ENCODE measurements around the gene HNRNPAB. TPM values are rescaled to one million over a fixed set of nuclear protein-coding genes. Genes with fewer than 3 reads are reported as not detected.
A peak's percentile ranks its signal among the peaks of the same experiment; 100 is the strongest.
"Not testable (repeated sequence)": the region's sequence is repeated elsewhere in the genome, so short reads cannot be mapped to it uniquely, and the experiment has no call there.

Gene HNRNPAB
- total RNA-seq, 1 experiment from 2014 or later: 364 TPM

DNA sequence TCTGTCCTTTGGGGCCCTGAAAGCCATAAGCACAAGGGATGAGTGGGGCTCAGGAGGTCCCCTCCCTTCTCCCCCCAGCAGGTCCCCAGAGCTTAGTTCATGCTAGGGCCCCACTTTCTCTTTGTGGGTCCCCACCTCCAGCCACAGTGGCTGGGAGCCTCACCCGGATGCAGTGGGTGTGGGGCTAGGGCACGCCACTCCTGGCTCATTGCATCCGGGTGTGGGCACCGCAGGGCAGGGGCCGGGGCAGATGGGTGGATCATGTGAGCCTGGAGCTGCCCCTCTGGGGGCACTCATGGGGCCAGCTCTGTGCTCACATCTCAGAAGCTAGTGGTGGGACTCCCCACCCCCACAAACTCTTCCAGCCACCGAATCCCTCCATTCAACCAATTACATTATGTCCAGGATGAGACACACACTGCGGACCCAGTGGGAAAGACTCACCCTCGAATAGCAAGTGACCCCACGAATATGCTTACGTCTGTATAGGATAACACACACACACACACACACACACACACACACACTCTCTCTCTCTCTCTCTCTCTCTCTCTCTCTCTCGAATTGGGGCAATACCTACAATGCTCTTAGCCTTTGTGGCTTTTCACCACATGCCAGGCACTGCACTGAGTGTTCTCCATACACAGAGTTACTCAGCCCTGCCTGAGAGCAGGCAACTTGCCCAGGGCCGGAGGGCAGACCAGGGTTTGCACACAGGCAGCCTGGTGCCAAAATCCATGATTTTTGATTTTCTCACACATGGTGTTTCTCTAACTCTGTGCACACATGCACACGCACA is 45.1 kb downstream of the HNRNPAB start:
- ChIA-PET POLR2A (interaction anchor here (0.7 to 1.8 kb wide), 5 partner anchors 23 to 381 kb away, joined by 3 to 4 read pairs (median 3); no protein-coding TSS in a partner anchor), CTCF (interaction anchor here (0.6 to 1.5 kb wide), 3 partner anchors 12 to 457 kb away, joined by 3 to 5 read pairs (median 3); no protein-coding TSS in a partner anchor)
- Mint-ChIP-seq H3K36me3 (ENCODE audit: insufficient read depth, unreplicated experiment) (no peaks in the 10 kb centered on the region), H3K4me3 (ENCODE audit: unreplicated experiment) (no peak overlapping the region), H3K9me3 (ENCODE audit: unreplicated experiment) (no peaks in the 10 kb centered on the region), H3K27me3 (ENCODE audit: insufficient read depth, unreplicated experiment) (no peaks in the 10 kb centered on the region), H3K4me1 (ENCODE audit: insufficient read depth, unreplicated experiment) (peaks cover 7% of the 10 kb centered on the region), H3K27ac (ENCODE audit: low read depth, unreplicated experiment) (no peak overlapping the region)
- BruUV-seq (replicated peaks): no TSS peak
- intact Hi-C loops (cut with micrococcal nuclease): no loop called here
- DNase-seq (ENCODE audit: unreplicated experiment): peak; percentile 93
- TF ChIP-seq, protein P1, sequence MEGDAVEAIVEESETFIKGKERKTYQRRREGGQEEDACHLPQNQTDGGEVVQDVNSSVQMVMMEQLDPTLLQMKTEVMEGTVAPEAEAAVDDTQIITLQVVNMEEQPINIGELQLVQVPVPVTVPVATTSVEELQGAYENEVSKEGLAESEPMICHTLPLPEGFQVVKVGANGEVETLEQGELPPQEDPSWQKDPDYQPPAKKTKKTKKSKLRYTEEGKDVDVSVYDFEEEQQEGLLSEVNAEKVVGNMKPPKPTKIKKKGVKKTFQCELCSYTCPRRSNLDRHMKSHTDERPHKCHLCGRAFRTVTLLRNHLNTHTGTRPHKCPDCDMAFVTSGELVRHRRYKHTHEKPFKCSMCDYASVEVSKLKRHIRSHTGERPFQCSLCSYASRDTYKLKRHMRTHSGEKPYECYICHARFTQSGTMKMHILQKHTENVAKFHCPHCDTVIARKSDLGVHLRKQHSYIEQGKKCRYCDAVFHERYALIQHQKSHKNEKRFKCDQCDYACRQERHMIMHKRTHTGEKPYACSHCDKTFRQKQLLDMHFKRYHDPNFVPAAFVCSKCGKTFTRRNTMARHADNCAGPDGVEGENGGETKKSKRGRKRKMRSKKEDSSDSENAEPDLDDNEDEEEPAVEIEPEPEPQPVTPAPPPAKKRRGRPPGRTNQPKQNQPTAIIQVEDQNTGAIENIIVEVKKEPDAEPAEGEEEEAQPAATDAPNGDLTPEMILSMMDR (IDR thresholded peaks at IDR 0.05; ENCODE audit: unreplicated experiment): no peak

DNA sequence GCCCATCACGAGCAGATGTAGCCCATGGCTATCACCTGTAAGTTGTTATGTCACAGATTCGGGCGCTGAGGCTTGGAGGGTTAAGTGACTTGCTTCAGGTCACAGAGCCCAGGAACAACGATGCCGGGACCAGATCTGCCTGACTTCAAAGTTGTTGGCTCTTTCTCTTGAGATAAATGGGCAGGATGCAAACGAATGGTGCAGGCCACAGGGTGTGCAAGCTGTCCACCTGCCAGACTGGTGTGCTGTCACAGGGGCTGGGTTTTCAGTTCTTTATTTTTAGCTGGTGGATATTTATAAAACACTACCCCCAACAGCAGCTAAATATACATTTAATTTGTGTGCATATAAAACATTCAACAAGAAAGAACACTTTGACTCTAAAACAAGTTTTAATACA is 45.9 kb downstream of the HNRNPAB start:
- H3K9me3 Mint-ChIP-seq (ENCODE audit: unreplicated experiment): no peaks in the 10 kb centered on the region
- no TSS peak for BruUV-seq (replicated peaks)
- ChIA-PET POLR2A (interaction anchor here (0.6 to 1.8 kb wide), 4 partner anchors 16 to 28 kb away, joined by 3 to 5 read pairs (median 4); no protein-coding TSS in a partner anchor), CTCF (interaction anchor here (0.7 to 1.3 kb wide), 3 partner anchors 14 to 1155 kb away, joined by 3 to 4 read pairs (median 3); no protein-coding TSS in a partner anchor)
- no peak for DNase-seq (ENCODE audit: unreplicated experiment)
- no peak overlapping the region for H3K27ac Mint-ChIP-seq (ENCODE audit: low read depth, unreplicated experiment)
- H3K4me1 Mint-ChIP-seq (ENCODE audit: insufficient read depth, unreplicated experiment): peaks cover 7% of the 10 kb centered on the region
- no peaks in the 10 kb centered on the region for H3K36me3 Mint-ChIP-seq (ENCODE audit: insufficient read depth, unreplicated experiment)
- H3K27me3 Mint-ChIP-seq (ENCODE audit: insufficient read depth, unreplicated experiment): no peaks in the 10 kb centered on the region
- intact Hi-C loops (cut with micrococcal nuclease): no loop called here
- TF ChIP-seq, protein P1 (IDR thresholded peaks at IDR 0.05; ENCODE audit: unreplicated experiment): no peak
- H3K4me3 Mint-ChIP-seq (ENCODE audit: unreplicated experiment): no peak overlapping the region

DNA sequence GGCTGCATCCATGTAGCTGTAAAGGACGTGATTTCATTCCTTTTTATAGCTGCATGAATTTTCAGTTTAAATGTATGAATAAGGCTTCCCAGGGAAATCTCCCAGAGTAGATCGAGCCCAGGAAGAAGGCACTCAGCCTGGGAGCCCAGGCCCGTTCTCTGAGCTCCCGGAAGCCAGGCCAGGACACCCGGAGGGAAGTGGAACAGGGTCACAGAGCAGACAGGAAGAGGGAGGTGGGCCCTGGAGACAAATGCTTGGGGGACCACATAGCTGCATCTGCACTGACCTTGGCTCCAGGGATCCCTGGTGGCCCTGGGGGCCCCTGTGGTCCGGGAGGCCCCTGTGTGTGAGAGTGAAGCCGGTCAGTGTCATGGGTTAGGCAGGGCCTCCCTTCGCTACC is 47.9 kb downstream of the HNRNPAB start:
- DNase-seq (ENCODE audit: unreplicated experiment): no peak
- no TSS peak for BruUV-seq (replicated peaks)
- Mint-ChIP-seq H3K27ac (ENCODE audit: low read depth, unreplicated experiment) (no peak overlapping the region), H3K9me3 (ENCODE audit: unreplicated experiment) (no peaks in the 10 kb centered on the region), H3K27me3 (ENCODE audit: insufficient read depth, unreplicated experiment) (no peaks in the 10 kb centered on the region), H3K4me1 (ENCODE audit: insufficient read depth, unreplicated experiment) (peaks cover 7% of the 10 kb centered on the region), H3K4me3 (ENCODE audit: unreplicated experiment) (no peak overlapping the region), H3K36me3 (ENCODE audit: insufficient read depth, unreplicated experiment) (no peaks in the 10 kb centered on the region)
- CTCF ChIA-PET: interaction anchor here (0.6 to 3.2 kb wide), 5 partner anchors 14 to 369 kb away, joined by 3 to 22 read pairs (median 3); no protein-coding TSS in a partner anchor
- TF ChIP-seq, protein P1 (IDR thresholded peaks at IDR 0.05; ENCODE audit: unreplicated experiment): no peak
- intact Hi-C loops (cut with micrococcal nuclease): no loop called here
- POLR2A ChIA-PET: no interaction called here

DNA sequence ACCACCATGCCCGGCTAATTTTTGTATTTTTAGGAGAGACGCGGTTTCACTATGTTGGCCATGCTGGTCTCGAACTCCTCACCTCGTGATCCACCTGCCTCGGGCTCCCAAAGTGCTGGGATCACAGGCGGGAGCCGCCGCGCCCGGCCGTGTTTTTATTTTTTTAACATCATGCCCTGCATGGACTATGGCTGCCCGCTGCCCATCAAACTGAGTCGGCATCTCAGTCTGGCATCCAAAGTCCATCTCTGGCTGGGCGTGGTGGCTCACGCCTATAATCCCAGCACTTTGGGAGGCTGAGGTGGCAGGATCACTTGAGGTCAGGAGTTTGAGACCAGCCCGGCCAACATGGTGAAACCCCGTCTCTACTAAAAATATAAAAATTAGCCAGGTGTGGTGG is 49.3 kb downstream of the HNRNPAB start:
- BruUV-seq (replicated peaks); H3K27ac Mint-ChIP-seq (ENCODE audit: low read depth, unreplicated experiment); intact Hi-C loops (cut with micrococcal nuclease); H3K36me3 Mint-ChIP-seq (ENCODE audit: insufficient read depth, unreplicated experiment); H3K4me3 Mint-ChIP-seq (ENCODE audit: unreplicated experiment); H3K27me3 Mint-ChIP-seq (ENCODE audit: insufficient read depth, unreplicated experiment); H3K4me1 Mint-ChIP-seq (ENCODE audit: insufficient read depth, unreplicated experiment); DNase-seq (ENCODE audit: unreplicated experiment); H3K9me3 Mint-ChIP-seq (ENCODE audit: unreplicated experiment): not testable (repeated sequence)
- CTCF ChIA-PET: interaction anchor here (1.0 to 3.2 kb wide), 2 partner anchors 19 to 107 kb away, joined by 3 to 22 read pairs; no protein-coding TSS in a partner anchor
- POLR2A ChIA-PET: interaction anchor here (1.2 kb wide), 1 partner anchor 25 kb away, joined by 3 read pairs; no protein-coding TSS in a partner anchor
